ENCODE data around the gene CHRNA7.

- TF ChIP-seq CTCF (IDR thresholded peaks at IDR 0.05) (no peak), POLR2A (IDR thresholded peaks at IDR 0.05) (no peak)
Observed at GRCh38 chr15:32034106-32034505, 3.8 kb downstream of the CHRNA7 start.

Data from uterus (tissue), 2 donors.